Upper lobe of left lung (tissue), 6 donors: ENCODE results near the gene FIBP. TPM values are rescaled to one million over a fixed set of nuclear protein-coding genes. Genes with fewer than 3 reads are reported as not detected.

Experiments
- ATAC-seq, 2 donors: fragments of 200-7000 bp; cut with Tn5 transposase; one replicate each; pipeline ENCODE4 v1.9.1; 2022; ENCODE audit warnings: mild to moderate bottlenecking in 2 of 2, moderate library complexity in 2 of 2; ENCODE audit not compliant: low FRiP score in 2 of 2
- DNase-seq, 2 donors: peaks; one replicate each; pipeline ENCODE4 v3.0.0-alpha.2; 2019 to 2020
- H3K27ac ChIP-seq, 4 donors: fragments of 200-600 bp; sonication (generic); one replicate each; pipeline ENCODE4 v1.5.1; 2016 to 2019
- H3K27me3 ChIP-seq, 4 donors: fragments of 200-600 bp; sonication (generic); one replicate each; pipeline ENCODE4 v1.5.1; 2017 to 2019
- H3K36me3 ChIP-seq, 4 donors: fragments of 200-600 bp; sonication (generic); one replicate each; pipeline ENCODE4 v1.5.1; 2016 to 2019
- H3K4me1 ChIP-seq, 4 donors: fragments of 200-600 bp; sonication (generic); one replicate each; pipeline ENCODE4 v1.5.1; 2018 to 2019
- H3K4me3 ChIP-seq, 4 donors: fragments of 200-600 bp; sonication (generic); one replicate each; pipeline ENCODE4 v1.5.1; 2017 to 2019; ENCODE audit warnings: mild to moderate bottlenecking in 2 of 4, moderate library complexity in 1 of 4
- H3K9me3 ChIP-seq, 4 donors: fragments of 200-600 bp; sonication (generic); one replicate each; pipeline ENCODE4 v1.5.1; 2018 to 2019
- EP300 ChIP-seq, 4 donors: sonication (generic); formaldehyde crosslinking; IDR thresholded peaks; one replicate each; pipeline ENCODE4 v1.5.1; 2017; ENCODE audit warnings: antibody characterized with exemption in 4 of 4, control low read depth in 2 of 4
- POLR2A ChIP-seq, 4 donors: fragments of 450-650 bp; IDR thresholded peaks; one replicate each; pipeline ENCODE4 v1.5.1; 2016 to 2017; ENCODE audit warnings: antibody characterized with exemption in 4 of 4, mild to moderate bottlenecking in 2 of 4
- POLR2AphosphoS5 ChIP-seq, 2 donors: sonication (generic); formaldehyde crosslinking; IDR thresholded peaks; one replicate each; pipeline ENCODE4 v1.5.1; 2017; ENCODE audit warnings: antibody characterized with exemption in 2 of 2
- WGBS, 2 donors: methylation state at CpG; one replicate each; pipeline ENCODE4 v1.1.5; 2017 to 2018; 5-methylcytosine and 5-hydroxymethylcytosine counted together
- total RNA-seq, 6 donors: library from RNA; depleted of rRNA in 4 of 6; stranded (reverse); fragments of >200 nt in 4 of 6; gene quantifications; one replicate each; pipeline versions ENCODE4 v1.1.0 to v1.2.1, GENCODE V29; 2016 to 2021
- TF ChIP-seq, protein P1 (sequence below), 6 experiments: fragments of 450-650 bp in 4 of 6; fragments of 200-600 bp in 2 of 6; sonication (generic) in 2 of 6; IDR thresholded peaks; one replicate each; pipeline ENCODE4 v1.5.1; 2016 to 2019; ENCODE audit warnings: antibody characterized with exemption in 6 of 6
- donor health status: DM: no; HTN: no; CAD: no; lungs with moderate emphysema.
- donor health status: DM: no; HTN: yes; CAD: no; lungs with severe emphysema.

Gene FIBP
- total RNA-seq, 6 donors from 2014 or later = 46.8 to 77.7 (median 57.0) TPM

DNA sequence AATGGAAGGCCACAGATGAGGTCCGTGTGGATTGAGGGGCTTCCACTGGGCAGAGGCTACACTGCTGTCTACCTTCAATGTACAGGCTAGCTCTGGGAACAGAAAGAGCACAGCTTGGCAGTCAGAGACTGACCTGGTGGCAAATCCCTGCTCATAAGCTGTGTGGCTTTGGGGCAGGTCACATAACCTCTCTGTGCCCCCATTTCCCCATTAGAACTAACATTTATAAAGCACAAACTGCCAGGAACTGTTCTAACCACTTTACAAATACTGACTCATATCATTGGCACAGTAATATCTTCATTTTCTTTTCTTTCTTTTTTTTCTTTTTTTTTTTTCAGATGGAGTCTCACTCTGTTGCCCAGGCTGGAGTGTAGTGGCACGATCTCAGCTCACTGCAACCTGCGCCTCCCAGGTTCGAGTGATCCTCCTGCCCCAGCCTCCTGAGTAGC is 8.8 kb upstream of the FIBP start:
- 93 to 95% methylated on average over 4 of the region's 4 CpGs for WGBS, 2 donors
- H3K4me1 ChIP-seq = peaks cover 41 to 47% (median 42%) of the 10 kb centered on the region in 4 donors
- peaks cover 0 to 3% (median 0%) of the 10 kb centered on the region in 4 donors for H3K27me3 ChIP-seq
- ATAC-seq (no peak), DNase-seq (no peak)
- no peaks in the 10 kb centered on the region for H3K36me3 ChIP-seq
- no peak overlapping the region for H3K4me3 ChIP-seq
- no peak overlapping the region for H3K27ac ChIP-seq
- H3K9me3 ChIP-seq = no peaks in the 10 kb centered on the region
- no peak for TF ChIP-seq POLR2AphosphoS5 (IDR thresholded peaks at IDR 0.05)
- TF ChIP-seq, protein P1, sequence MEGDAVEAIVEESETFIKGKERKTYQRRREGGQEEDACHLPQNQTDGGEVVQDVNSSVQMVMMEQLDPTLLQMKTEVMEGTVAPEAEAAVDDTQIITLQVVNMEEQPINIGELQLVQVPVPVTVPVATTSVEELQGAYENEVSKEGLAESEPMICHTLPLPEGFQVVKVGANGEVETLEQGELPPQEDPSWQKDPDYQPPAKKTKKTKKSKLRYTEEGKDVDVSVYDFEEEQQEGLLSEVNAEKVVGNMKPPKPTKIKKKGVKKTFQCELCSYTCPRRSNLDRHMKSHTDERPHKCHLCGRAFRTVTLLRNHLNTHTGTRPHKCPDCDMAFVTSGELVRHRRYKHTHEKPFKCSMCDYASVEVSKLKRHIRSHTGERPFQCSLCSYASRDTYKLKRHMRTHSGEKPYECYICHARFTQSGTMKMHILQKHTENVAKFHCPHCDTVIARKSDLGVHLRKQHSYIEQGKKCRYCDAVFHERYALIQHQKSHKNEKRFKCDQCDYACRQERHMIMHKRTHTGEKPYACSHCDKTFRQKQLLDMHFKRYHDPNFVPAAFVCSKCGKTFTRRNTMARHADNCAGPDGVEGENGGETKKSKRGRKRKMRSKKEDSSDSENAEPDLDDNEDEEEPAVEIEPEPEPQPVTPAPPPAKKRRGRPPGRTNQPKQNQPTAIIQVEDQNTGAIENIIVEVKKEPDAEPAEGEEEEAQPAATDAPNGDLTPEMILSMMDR (IDR thresholded peaks at IDR 0.05) = no peak
- no peak for TF ChIP-seq POLR2A (IDR thresholded peaks at IDR 0.05)
- no peak for TF ChIP-seq EP300 (IDR thresholded peaks at IDR 0.05)

DNA sequence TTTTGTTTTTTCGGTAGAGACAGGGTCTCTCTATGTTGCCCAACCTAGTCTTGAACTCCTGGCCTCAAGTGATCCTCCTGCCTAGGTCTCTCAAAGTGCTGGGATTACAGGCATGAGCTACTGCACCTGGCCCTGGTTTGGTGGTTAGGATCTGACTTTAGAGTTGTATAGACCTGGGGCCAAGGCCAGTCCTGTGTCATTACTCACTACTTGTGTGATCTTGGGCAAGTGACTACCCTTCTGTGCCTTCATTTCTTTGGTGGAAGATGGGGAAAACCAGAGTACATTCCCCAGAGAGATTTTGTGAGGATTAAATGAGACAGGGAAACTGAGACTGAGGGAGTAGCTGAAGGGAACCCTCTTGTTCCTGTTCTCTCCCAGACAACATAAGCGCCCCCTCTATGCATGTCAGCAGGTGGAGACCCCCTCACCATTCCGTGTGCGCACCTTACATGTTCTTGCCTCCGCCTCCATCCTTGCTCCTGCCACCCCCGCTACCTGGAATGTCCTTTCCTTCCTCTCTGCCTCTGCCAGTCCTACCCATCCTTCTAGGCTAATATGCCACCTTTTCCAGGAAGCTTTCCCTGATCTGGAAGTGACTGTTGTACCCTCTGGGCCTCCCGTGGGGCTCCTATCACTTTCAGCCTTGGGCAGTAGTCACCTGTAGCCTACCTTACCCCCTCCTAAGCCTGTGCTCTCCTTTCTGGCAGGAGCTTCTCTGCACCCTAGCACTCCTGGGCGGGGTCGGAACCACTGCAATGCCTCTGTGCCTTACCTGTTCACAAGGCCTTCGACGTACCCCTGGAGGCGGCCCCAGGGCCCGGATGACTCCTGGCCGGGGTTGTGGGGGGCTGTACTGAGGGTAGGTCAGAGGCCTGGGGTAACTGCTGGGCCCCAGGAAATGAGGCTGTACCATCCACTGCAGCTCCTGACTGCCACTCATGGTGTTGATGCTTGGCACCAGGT is 8.0 kb upstream of the FIBP start:
- WGBS, 2 donors = 91% methylated on average over 9 to 14 of the region's 14 CpGs

DNA sequence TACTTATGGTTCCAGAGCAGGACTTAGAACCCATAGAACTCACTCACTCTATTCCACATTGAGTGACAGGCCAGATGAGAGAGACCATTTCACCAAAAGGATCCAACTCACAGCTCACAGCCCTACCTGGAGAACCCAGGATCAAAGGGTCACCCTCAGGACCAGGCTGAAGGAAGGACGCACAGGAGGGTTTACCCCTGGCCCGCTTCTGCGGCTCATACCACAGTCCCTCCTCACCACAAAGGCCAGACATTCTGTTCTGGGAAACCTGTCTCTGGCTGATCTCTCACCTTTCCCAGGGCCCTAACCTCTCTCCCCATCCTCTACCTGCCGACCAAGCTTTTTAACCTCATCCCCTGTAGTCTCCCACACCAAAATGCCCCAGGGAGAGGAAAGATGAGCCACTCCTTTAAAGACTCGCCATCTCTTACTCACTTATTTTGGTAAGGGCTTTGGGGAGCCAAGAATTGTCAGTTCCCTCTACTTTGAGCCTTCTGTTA is 7.3 kb upstream of the FIBP start:
- ATAC-seq = no peak
- no peak overlapping the region for H3K4me3 ChIP-seq
- 96 to 97% methylated on average over 5 of the region's 5 CpGs for WGBS, 2 donors
- peak overlapping the region in 1 of 4 donors; percentile 67 for H3K27ac ChIP-seq
- peaks cover 0 to 3% (median 0%) of the 10 kb centered on the region in 4 donors for H3K27me3 ChIP-seq
- peaks cover 40 to 58% (median 49%) of the 10 kb centered on the region in 4 donors for H3K4me1 ChIP-seq
- no peaks in the 10 kb centered on the region for H3K36me3 ChIP-seq
- H3K9me3 ChIP-seq = no peaks in the 10 kb centered on the region
- no peak for DNase-seq
- TF ChIP-seq, protein P1 (IDR thresholded peaks at IDR 0.05) = no peak
- TF ChIP-seq EP300 (IDR thresholded peaks at IDR 0.05) (no peak), POLR2AphosphoS5 (IDR thresholded peaks at IDR 0.05) (no peak), POLR2A (IDR thresholded peaks at IDR 0.05) (no peak)

More for the DNA sequence above, 8.0 kb upstream of the FIBP start:
- no peak for DNase-seq
- Histone ChIP-seq H3K4me1 (peaks cover 43 to 55% (median 49%) of the 10 kb centered on the region in 4 donors), H3K4me3 (no peak overlapping the region), H3K27ac (no peak overlapping the region), H3K36me3 (no peaks in the 10 kb centered on the region), H3K9me3 (no peaks in the 10 kb centered on the region), H3K27me3 (peaks cover 0 to 3% (median 0%) of the 10 kb centered on the region in 4 donors)
- ATAC-seq = no peak
- TF ChIP-seq POLR2A (IDR thresholded peaks at IDR 0.05) (no peak), EP300 (IDR thresholded peaks at IDR 0.05) (no peak), POLR2AphosphoS5 (IDR thresholded peaks at IDR 0.05) (no peak)
- TF ChIP-seq, protein P1 (IDR thresholded peaks at IDR 0.05) = no peak

DNA sequence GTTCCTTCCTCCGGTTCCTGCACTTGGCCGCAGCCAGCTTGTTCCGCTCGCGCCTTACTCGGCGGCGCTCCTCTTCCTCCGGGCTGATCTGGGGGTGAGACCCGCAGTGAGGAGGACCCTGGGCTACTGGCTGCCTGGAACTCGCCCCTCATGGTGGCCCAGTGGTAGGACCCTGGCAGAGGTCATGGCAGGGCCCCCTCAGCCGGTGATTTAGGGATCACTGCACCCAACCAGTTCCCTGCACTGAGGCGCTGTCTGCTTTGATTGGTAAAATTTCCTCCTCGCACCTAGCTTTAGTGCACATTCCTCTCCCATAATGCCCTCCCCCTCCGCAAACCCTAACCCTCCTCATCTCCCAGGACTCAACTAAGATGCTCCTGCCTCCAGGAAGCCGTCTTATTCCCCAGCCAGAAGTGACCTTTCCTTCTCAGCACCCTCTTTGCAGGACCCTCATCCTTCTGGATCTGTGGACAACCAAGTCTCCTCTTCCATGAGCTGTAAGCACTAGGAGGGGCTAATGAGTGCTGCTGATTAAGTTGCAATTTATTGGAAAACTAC is 5.8 kb upstream of the FIBP start:
- ATAC-seq (no peak), DNase-seq (peak; percentile 74 to 83)
- Histone ChIP-seq H3K27ac (peak overlapping the region; percentile 94 to 98 (median 94)), H3K36me3 (no peaks in the 10 kb centered on the region), H3K4me1 (peaks cover 39 to 56% (median 48%) of the 10 kb centered on the region in 4 donors), H3K9me3 (no peaks in the 10 kb centered on the region), H3K4me3 (peak overlapping the region in 3 of 4 donors; percentile 11 to 71 (median 34)), H3K27me3 (no peaks in the 10 kb centered on the region)
- TF ChIP-seq, protein P1 (IDR thresholded peaks at IDR 0.05) = peak in 1 of 6 experiments; percentile 6
- peak; percentile 60 to 66 for TF ChIP-seq POLR2AphosphoS5 (IDR thresholded peaks at IDR 0.05)
- peak in 1 of 4 donors; percentile 20 for TF ChIP-seq POLR2A (IDR thresholded peaks at IDR 0.05)
- TF ChIP-seq EP300 (IDR thresholded peaks at IDR 0.05) = no peak
- WGBS, 2 donors = 48 to 60% methylated on average over 4 to 12 of the region's 16 CpGs
